Mucosa of stomach (tissue), 1 donor: Measurements from ENCODE around the gene SYNC.
"Not testable (repeated sequence)": the region's sequence is repeated elsewhere in the genome, so short reads cannot be mapped to it uniquely, and the experiment has no call there.

Experiments used
- H3K27me3 ChIP-seq: one replicate; pipeline ENCODE4 v1.7.0; 2013; ENCODE audit warnings: mild to moderate bottlenecking, low read length; ENCODE audit not compliant: control insufficient read depth, insufficient read depth
- H3K36me3 ChIP-seq: one replicate; pipeline ENCODE4 v1.7.0; 2013; ENCODE audit warnings: low read length; ENCODE audit not compliant: control insufficient read depth, insufficient read depth
- H3K4me1 ChIP-seq: one replicate; pipeline ENCODE4 v1.7.0; 2013; ENCODE audit warnings: mild to moderate bottlenecking, low read length; ENCODE audit not compliant: control insufficient read depth, insufficient read depth
- H3K4me3 ChIP-seq: one replicate; pipeline ENCODE4 v1.7.0; 2013; ENCODE audit warnings: low read length
- H3K9ac ChIP-seq: one replicate; pipeline ENCODE4 v1.7.0; 2013; ENCODE audit warnings: mild to moderate bottlenecking, low read length, moderate library complexity
- H3K9me3 ChIP-seq: one replicate; pipeline ENCODE4 v1.7.0; 2013; ENCODE audit warnings: mild to moderate bottlenecking, low read length, moderate library complexity; ENCODE audit not compliant: control insufficient read depth
- donor health status: Pancreatic carcinoma.

SYNC gene

GRCh38 chr1:32681509-32681908 is 21.1 kb downstream of the SYNC start:
- peaks cover 3% of the 10 kb centered on the region for H3K36me3 ChIP-seq
- H3K4me1 ChIP-seq: no peaks in the 10 kb centered on the region
- H3K27me3 ChIP-seq: no peaks in the 10 kb centered on the region
- H3K4me3 ChIP-seq: no peak overlapping the region
- no peak overlapping the region for H3K9ac ChIP-seq
- no peaks in the 10 kb centered on the region for H3K9me3 ChIP-seq

GRCh38 chr1:32680642-32681041 is 21.9 kb downstream of the SYNC start:
- Histone ChIP-seq H3K36me3 (no peaks in the 10 kb centered on the region), H3K9ac (no peak overlapping the region), H3K27me3 (no peaks in the 10 kb centered on the region), H3K4me1 (no peaks in the 10 kb centered on the region), H3K9me3 (no peaks in the 10 kb centered on the region), H3K4me3 (no peak overlapping the region)

GRCh38 chr1:32679993-32680392 is 22.6 kb downstream of the SYNC start:
- H3K9me3 ChIP-seq, H3K4me3 ChIP-seq, H3K36me3 ChIP-seq, H3K9ac ChIP-seq, H3K4me1 ChIP-seq, H3K27me3 ChIP-seq: not testable (repeated sequence)

GRCh38 chr1:32676945-32677344 is 25.6 kb downstream of the SYNC start:
- Histone ChIP-seq H3K36me3 (no peaks in the 10 kb centered on the region), H3K27me3 (no peaks in the 10 kb centered on the region), H3K9me3 (no peaks in the 10 kb centered on the region), H3K4me3 (no peak overlapping the region), H3K9ac (no peak overlapping the region), H3K4me1 (no peaks in the 10 kb centered on the region)

GRCh38 chr1:32668716-32669115 is 33.9 kb downstream of the SYNC start:
- H3K36me3 ChIP-seq, H3K9ac ChIP-seq, H3K4me3 ChIP-seq, H3K27me3 ChIP-seq, H3K9me3 ChIP-seq, H3K4me1 ChIP-seq: not testable (repeated sequence)

GRCh38 chr1:32666901-32667566 is 35.5 kb downstream of the SYNC start:
- Histone ChIP-seq H3K27me3 (no peaks in the 10 kb centered on the region), H3K4me3 (no peak overlapping the region), H3K36me3 (no peaks in the 10 kb centered on the region), H3K4me1 (no peaks in the 10 kb centered on the region), H3K9me3 (no peaks in the 10 kb centered on the region), H3K9ac (no peak overlapping the region)

GRCh38 chr1:32665915-32666314 is 36.7 kb downstream of the SYNC start:
- Histone ChIP-seq H3K9ac (no peak overlapping the region), H3K36me3 (no peaks in the 10 kb centered on the region), H3K4me3 (no peak overlapping the region), H3K27me3 (no peaks in the 10 kb centered on the region), H3K4me1 (no peaks in the 10 kb centered on the region), H3K9me3 (no peaks in the 10 kb centered on the region)

GRCh38 chr1:32659581-32659980 is 43.0 kb downstream of the SYNC start:
- Histone ChIP-seq H3K9ac (no peak overlapping the region), H3K4me1 (no peaks in the 10 kb centered on the region), H3K36me3 (peaks cover 9% of the 10 kb centered on the region), H3K4me3 (no peak overlapping the region), H3K27me3 (no peaks in the 10 kb centered on the region), H3K9me3 (no peaks in the 10 kb centered on the region)

- H3K9ac ChIP-seq: no peak overlapping the region
- H3K9me3 ChIP-seq: no peaks in the 10 kb centered on the region
- no peaks in the 10 kb centered on the region for H3K27me3 ChIP-seq
- peaks cover 19% of the 10 kb centered on the region for H3K4me1 ChIP-seq
- H3K36me3 ChIP-seq: no peaks in the 10 kb centered on the region
- H3K4me3 ChIP-seq: no peak overlapping the region
These were observed 50.2 kb downstream of the SYNC start for GRCh38 chr1:32652244-32652962.

- H3K36me3 ChIP-seq: no peaks in the 10 kb centered on the region
- H3K4me1 ChIP-seq: peaks cover 19% of the 10 kb centered on the region
- no peaks in the 10 kb centered on the region for H3K27me3 ChIP-seq
- H3K9ac ChIP-seq: peak overlapping the region; percentile 82
- peak overlapping the region; percentile 48 for H3K4me3 ChIP-seq
- H3K9me3 ChIP-seq: no peaks in the 10 kb centered on the region
These were observed 51.0 kb downstream of the SYNC start for GRCh38 chr1:32651461-32652073.

- H3K4me3 ChIP-seq: peak within 1 kb of the TSS; percentile 48
- peaks cover 19% of the 10 kb centered on the region for H3K4me1 ChIP-seq
- H3K36me3 ChIP-seq: no peaks in the 10 kb centered on the region
- H3K9ac ChIP-seq: peak within 1 kb of the TSS; percentile 82
- H3K9me3 ChIP-seq: no peaks in the 10 kb centered on the region
- no peaks in the 10 kb centered on the region for H3K27me3 ChIP-seq
These were observed 51.7 kb downstream of the SYNC start, which contains the start of gene RBBP4 for GRCh38 chr1:32650752-32651460. Gene RBBP4, plus strand, starts transcription at chr1:32651208. Its CDS starts 99 bp downstream, at chr1:32651307.

GRCh38 chr1:32650248-32650751 is 52.3 kb downstream of the SYNC start, which contains the start of gene ZBTB8OS:
Gene ZBTB8OS, minus strand, starts transcription at chr1:32650550. Its CDS starts 21 bp downstream, at chr1:32650529.
- Histone ChIP-seq H3K4me1 (peaks cover 19% of the 10 kb centered on the region), H3K4me3 (peak within 1 kb of the TSS; percentile 48), H3K27me3 (no peaks in the 10 kb centered on the region)

More at GRCh38 chr1:32650248-32650751, 52.3 kb downstream of the SYNC start, which contains the start of gene ZBTB8OS:
- H3K9me3 ChIP-seq: no peaks in the 10 kb centered on the region
- peak within 1 kb of the TSS; percentile 82 for H3K9ac ChIP-seq
- no peaks in the 10 kb centered on the region for H3K36me3 ChIP-seq
